HL-60 (cell line): ENCODE data around the gene COX17.

Experiments used
- GABPA ChIP-seq: IDR thresholded peaks from 2 replicates; pipeline ENCODE4 v1.6.1; 2012; ENCODE audit warnings: low read depth
- POLR2AphosphoS5 ChIP-seq: IDR thresholded peaks from 2 replicates; pipeline ENCODE4 v1.6.1; 2012; ENCODE audit warnings: low read depth
- SPI1 ChIP-seq: IDR thresholded peaks from 2 replicates; pipeline ENCODE4 v1.6.1; 2012; ENCODE audit warnings: low read depth, mild to moderate bottlenecking, borderline replicate concordance
- TF ChIP-seq, protein P1 (sequence below): IDR thresholded peaks from one replicate; pipeline ENCODE4 v1.5.1; 2011; ENCODE audit warnings: low read length, control low read depth, inconsistent platforms; ENCODE audit not compliant: insufficient read depth
- TF ChIP-seq, protein P2 (sequence below): IDR thresholded peaks from 2 replicates; pipeline ENCODE4 v1.6.1; 2012; ENCODE audit warnings: low read depth; ENCODE audit not compliant: insufficient replicate concordance

DNA sequence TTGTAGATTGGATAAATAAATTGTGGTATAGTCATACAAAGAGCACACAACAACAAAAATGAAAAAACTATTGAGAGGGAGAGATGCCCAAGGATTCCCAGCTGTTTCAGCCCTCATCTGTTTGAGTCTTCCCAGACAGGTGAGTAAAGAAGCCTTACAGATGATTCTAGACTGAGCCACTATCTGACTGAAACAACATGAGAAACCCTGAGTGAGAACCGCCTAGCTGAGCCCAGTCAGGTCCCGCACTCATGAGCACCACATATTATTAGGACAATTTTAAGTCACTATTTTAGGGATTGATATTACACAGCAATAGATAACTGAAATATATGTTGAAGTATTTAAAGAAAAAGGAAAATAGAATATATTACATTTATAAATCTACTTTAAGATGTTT, 35.8 kb downstream of the COX17 start:
- TF ChIP-seq, protein P1, sequence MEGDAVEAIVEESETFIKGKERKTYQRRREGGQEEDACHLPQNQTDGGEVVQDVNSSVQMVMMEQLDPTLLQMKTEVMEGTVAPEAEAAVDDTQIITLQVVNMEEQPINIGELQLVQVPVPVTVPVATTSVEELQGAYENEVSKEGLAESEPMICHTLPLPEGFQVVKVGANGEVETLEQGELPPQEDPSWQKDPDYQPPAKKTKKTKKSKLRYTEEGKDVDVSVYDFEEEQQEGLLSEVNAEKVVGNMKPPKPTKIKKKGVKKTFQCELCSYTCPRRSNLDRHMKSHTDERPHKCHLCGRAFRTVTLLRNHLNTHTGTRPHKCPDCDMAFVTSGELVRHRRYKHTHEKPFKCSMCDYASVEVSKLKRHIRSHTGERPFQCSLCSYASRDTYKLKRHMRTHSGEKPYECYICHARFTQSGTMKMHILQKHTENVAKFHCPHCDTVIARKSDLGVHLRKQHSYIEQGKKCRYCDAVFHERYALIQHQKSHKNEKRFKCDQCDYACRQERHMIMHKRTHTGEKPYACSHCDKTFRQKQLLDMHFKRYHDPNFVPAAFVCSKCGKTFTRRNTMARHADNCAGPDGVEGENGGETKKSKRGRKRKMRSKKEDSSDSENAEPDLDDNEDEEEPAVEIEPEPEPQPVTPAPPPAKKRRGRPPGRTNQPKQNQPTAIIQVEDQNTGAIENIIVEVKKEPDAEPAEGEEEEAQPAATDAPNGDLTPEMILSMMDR = no peak
- no peak for TF ChIP-seq POLR2AphosphoS5
- no peak for TF ChIP-seq GABPA
- TF ChIP-seq, protein P2, sequence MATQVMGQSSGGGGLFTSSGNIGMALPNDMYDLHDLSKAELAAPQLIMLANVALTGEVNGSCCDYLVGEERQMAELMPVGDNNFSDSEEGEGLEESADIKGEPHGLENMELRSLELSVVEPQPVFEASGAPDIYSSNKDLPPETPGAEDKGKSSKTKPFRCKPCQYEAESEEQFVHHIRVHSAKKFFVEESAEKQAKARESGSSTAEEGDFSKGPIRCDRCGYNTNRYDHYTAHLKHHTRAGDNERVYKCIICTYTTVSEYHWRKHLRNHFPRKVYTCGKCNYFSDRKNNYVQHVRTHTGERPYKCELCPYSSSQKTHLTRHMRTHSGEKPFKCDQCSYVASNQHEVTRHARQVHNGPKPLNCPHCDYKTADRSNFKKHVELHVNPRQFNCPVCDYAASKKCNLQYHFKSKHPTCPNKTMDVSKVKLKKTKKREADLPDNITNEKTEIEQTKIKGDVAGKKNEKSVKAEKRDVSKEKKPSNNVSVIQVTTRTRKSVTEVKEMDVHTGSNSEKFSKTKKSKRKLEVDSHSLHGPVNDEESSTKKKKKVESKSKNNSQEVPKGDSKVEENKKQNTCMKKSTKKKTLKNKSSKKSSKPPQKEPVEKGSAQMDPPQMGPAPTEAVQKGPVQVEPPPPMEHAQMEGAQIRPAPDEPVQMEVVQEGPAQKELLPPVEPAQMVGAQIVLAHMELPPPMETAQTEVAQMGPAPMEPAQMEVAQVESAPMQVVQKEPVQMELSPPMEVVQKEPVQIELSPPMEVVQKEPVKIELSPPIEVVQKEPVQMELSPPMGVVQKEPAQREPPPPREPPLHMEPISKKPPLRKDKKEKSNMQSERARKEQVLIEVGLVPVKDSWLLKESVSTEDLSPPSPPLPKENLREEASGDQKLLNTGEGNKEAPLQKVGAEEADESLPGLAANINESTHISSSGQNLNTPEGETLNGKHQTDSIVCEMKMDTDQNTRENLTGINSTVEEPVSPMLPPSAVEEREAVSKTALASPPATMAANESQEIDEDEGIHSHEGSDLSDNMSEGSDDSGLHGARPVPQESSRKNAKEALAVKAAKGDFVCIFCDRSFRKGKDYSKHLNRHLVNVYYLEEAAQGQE = no peak
- no peak for TF ChIP-seq SPI1
